Right lobe of liver (tissue), 4 donors: ENCODE measurements around the gene RPP25L.

Experiments
- POLR2A ChIP-seq: fragments of 450-650 bp; IDR thresholded peaks from one replicate; pipeline ENCODE4 v1.6.1; 2017; ENCODE audit warnings: antibody characterized with exemption, mild to moderate bottlenecking
- TF ChIP-seq, protein P1 (sequence below), 4 donors: fragments of 200-600 bp in 3 of 4; fragments of 450-650 bp in 1 of 4; IDR thresholded peaks; one replicate each; pipeline versions ENCODE4 v1.5.1 to v1.8.0; 2016 to 2022; ENCODE audit warnings: antibody characterized with exemption in 4 of 4, mild to moderate bottlenecking in 2 of 4
- donor health status: DM: no; HTN: no; CAD: no.
- donor health status: DM: no; HTN: no; CAD: no.
- donor health status: DM: no; HTN: yes; CAD: no.

DNA sequence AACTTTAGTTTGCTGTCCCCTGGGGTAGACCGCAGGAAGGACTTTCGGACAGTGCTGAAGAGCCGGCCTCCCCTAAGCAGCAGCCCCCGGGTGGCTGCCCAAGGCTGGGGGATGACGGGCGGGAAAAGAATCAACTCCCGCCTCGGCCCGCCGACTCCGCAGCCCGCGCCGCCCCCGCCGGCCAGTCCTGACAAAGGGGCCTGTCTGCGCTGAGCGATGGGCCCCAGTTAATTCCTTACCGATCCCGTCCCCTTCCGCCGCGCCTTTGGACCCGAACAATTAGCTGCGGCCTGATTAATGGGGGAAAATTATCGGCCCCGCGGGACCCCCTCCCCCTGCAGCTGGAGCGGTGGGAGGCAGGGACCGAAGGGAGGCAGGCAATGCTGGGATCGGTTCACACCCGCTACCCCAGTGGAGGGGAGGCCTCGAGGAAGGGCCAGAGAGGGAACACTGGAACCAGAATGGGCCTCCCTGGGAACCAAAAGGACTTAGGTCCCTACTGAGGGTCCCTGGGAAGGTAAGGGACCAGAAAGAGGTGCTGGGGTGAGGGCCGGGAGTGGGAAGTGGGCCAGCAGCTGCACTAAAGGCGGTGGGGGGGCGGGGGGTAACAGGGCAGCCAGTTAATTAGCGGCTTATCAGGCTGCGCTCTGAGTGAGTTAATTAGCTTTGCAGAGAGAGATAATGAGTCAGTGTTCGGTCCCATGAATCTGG is 12.7 kb upstream of the RPP25L start:
- TF ChIP-seq, protein P1, sequence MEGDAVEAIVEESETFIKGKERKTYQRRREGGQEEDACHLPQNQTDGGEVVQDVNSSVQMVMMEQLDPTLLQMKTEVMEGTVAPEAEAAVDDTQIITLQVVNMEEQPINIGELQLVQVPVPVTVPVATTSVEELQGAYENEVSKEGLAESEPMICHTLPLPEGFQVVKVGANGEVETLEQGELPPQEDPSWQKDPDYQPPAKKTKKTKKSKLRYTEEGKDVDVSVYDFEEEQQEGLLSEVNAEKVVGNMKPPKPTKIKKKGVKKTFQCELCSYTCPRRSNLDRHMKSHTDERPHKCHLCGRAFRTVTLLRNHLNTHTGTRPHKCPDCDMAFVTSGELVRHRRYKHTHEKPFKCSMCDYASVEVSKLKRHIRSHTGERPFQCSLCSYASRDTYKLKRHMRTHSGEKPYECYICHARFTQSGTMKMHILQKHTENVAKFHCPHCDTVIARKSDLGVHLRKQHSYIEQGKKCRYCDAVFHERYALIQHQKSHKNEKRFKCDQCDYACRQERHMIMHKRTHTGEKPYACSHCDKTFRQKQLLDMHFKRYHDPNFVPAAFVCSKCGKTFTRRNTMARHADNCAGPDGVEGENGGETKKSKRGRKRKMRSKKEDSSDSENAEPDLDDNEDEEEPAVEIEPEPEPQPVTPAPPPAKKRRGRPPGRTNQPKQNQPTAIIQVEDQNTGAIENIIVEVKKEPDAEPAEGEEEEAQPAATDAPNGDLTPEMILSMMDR (IDR thresholded peaks at IDR 0.05): no peak
- TF ChIP-seq POLR2A: no peak
